Peyer's patch (tissue), 4 donors: ENCODE data around the gene EMILIN3. TPM values are rescaled to one million over a fixed set of nuclear protein-coding genes. Genes with fewer than 3 reads are reported as not detected.
A peak's percentile ranks its signal among the peaks of the same experiment; 100 is the strongest.

Experiments used
- DNase-seq, 3 donors: peaks; one replicate each; pipeline ENCODE4 v3.0.0-alpha.2; 2017 to 2019
- H3K27ac ChIP-seq, 4 donors: fragments of 200-600 bp; sonication (generic); one replicate each; pipeline ENCODE4 v1.5.1; 2016 to 2019
- H3K27me3 ChIP-seq, 2 donors: fragments of 200-600 bp; sonication (generic); one replicate each; pipeline ENCODE4 v1.5.1; 2019
- H3K36me3 ChIP-seq, 3 donors: fragments of 200-600 bp; sonication (generic); one replicate each; pipeline ENCODE4 v1.5.1; 2016 to 2019
- H3K4me1 ChIP-seq, 4 donors: fragments of 200-600 bp; sonication (generic); one replicate each; pipeline ENCODE4 v1.5.1; 2016 to 2019
- H3K4me3 ChIP-seq, 4 donors: fragments of 200-600 bp; sonication (generic); 1 replicate in 3 of 4; 2 replicates in 1 of 4; pipeline ENCODE4 v1.5.1; 2016 to 2019; ENCODE audit warnings: mild to moderate bottlenecking in 1 of 4
- H3K9me3 ChIP-seq, 4 donors: fragments of 200-600 bp; sonication (generic); one replicate each; pipeline ENCODE4 v1.5.1; 2016 to 2019; ENCODE audit warnings: mild to moderate bottlenecking in 1 of 4
- POLR2A ChIP-seq, 2 donors: fragments of 450-650 bp; IDR thresholded peaks; one replicate each; pipeline ENCODE4 v1.5.1; 2017; ENCODE audit warnings: antibody characterized with exemption in 2 of 2, mild to moderate bottlenecking in 2 of 2, moderate library complexity in 2 of 2
- total RNA-seq, 4 donors: library from RNA; depleted of rRNA; stranded (reverse); fragments of >200 nt; gene quantifications; one replicate each; pipeline ENCODE4 v1.1.0, GENCODE V29; 2016
- TF ChIP-seq, protein P1 (sequence below), 6 experiments: fragments of 450-650 bp in 4 of 6; fragments of 200-600 bp in 2 of 6; sonication (generic) in 1 of 6; IDR thresholded peaks; one replicate each; pipeline ENCODE4 v1.5.1; 2017 to 2019; ENCODE audit warnings: antibody characterized with exemption in 6 of 6, mild to moderate bottlenecking in 3 of 6, moderate library complexity in 1 of 6

EMILIN3 gene
- total RNA-seq, 4 donors from 2014 or later = 0.66 TPM; not detected in 3

DNA sequence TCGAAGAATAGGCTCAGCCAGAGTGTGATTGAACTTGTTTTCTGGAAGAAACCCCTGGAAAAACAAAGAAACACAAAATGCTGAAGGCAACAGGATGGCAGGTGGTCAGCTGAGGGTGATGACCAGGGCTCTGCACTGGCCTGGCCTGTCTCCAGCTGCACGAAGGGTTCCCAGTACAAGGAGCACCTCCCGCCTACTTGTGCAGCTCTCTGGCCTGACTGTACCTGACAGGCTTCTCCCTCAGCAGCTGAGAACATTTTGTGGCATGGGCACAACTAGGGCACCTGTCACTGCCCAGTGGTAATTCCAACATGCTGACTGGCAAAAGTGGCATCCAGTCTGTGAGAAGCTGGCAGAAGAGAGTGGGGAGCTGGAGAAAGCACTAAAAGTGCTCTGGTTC is 38.8 kb upstream of the EMILIN3 start:
- TF ChIP-seq, protein P1, sequence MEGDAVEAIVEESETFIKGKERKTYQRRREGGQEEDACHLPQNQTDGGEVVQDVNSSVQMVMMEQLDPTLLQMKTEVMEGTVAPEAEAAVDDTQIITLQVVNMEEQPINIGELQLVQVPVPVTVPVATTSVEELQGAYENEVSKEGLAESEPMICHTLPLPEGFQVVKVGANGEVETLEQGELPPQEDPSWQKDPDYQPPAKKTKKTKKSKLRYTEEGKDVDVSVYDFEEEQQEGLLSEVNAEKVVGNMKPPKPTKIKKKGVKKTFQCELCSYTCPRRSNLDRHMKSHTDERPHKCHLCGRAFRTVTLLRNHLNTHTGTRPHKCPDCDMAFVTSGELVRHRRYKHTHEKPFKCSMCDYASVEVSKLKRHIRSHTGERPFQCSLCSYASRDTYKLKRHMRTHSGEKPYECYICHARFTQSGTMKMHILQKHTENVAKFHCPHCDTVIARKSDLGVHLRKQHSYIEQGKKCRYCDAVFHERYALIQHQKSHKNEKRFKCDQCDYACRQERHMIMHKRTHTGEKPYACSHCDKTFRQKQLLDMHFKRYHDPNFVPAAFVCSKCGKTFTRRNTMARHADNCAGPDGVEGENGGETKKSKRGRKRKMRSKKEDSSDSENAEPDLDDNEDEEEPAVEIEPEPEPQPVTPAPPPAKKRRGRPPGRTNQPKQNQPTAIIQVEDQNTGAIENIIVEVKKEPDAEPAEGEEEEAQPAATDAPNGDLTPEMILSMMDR (IDR thresholded peaks at IDR 0.05) = no peak
- TF ChIP-seq POLR2A (IDR thresholded peaks at IDR 0.05) = no peak
- peaks cover 0 to 59% (median 0%) of the 10 kb centered on the region in 3 donors for H3K36me3 ChIP-seq

DNA sequence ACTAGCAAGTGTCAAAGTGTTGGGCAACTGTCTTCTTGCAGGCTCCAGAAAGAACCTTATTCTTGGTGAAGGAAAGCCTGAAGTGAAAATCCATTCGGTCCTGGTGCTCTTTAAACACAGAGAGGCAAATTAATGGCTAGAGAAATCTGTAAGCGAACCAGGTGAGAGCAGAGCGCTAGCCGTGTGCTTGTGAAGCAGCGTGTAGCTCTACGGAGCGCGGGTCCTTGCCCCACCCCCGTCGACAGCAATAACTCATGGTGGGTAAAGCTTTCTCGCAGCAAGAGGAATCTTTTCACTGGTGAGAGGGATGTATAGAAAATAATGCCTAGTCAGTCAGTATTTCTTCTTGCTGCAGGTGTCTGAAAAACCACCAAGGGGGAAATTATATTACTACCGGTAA is 37.0 kb upstream of the EMILIN3 start:
- no peaks in the 10 kb centered on the region for H3K27me3 ChIP-seq
- TF ChIP-seq, protein P1 (IDR thresholded peaks at IDR 0.05) = no peak
- TF ChIP-seq POLR2A (IDR thresholded peaks at IDR 0.05) = no peak
- DNase-seq = no peak
- no peak overlapping the region for H3K27ac ChIP-seq
- H3K9me3 ChIP-seq = no peaks in the 10 kb centered on the region
- H3K4me3 ChIP-seq = no peak overlapping the region
- peaks cover 0 to 41% (median 0%) of the 10 kb centered on the region in 3 donors for H3K36me3 ChIP-seq
- no peaks in the 10 kb centered on the region for H3K4me1 ChIP-seq

More for the DNA sequence above, 38.8 kb upstream of the EMILIN3 start:
- Histone ChIP-seq H3K27ac (no peak overlapping the region), H3K4me1 (no peaks in the 10 kb centered on the region), H3K27me3 (no peaks in the 10 kb centered on the region), H3K9me3 (no peaks in the 10 kb centered on the region), H3K4me3 (no peak overlapping the region)
- no peak for DNase-seq

DNA sequence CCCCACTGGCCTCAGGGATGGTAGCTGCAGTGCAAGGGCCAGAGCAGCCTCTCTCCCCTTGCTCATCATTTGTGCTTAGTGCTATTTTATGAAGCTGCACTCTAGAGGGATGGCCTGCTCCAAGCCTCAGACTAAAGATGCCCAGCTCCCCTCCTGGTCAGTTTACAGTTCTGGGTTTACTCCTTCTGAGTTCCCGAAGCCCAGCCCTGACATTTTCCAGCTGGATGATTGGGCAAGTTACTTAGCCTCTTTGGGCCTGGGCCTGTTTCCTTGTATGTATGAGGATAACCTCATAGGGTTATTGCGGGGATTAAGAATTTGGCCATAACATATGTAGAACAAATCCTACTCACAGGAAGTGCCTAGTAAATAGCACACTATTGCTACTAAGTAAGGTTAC is 31.8 kb upstream of the EMILIN3 start:
- no peak overlapping the region for H3K4me3 ChIP-seq
- peak in 1 of 3 donors; percentile 60 for DNase-seq
- H3K4me1 ChIP-seq = no peaks in the 10 kb centered on the region
- TF ChIP-seq, protein P1 (IDR thresholded peaks at IDR 0.05) = no peak
- no peak for TF ChIP-seq POLR2A (IDR thresholded peaks at IDR 0.05)
- no peaks in the 10 kb centered on the region for H3K9me3 ChIP-seq
- no peaks in the 10 kb centered on the region for H3K27me3 ChIP-seq
- H3K36me3 ChIP-seq = peaks cover 0 to 1% (median 0%) of the 10 kb centered on the region in 3 donors
- H3K27ac ChIP-seq = peak overlapping the region in 2 of 4 donors; percentile 40 to 52

GRCh38 chr20:41395667-41396664 is 29.3 kb upstream of the EMILIN3 start:
- no peaks in the 10 kb centered on the region for H3K9me3 ChIP-seq
- no peak for DNase-seq
- no peaks in the 10 kb centered on the region for H3K27me3 ChIP-seq
- H3K4me1 ChIP-seq = no peaks in the 10 kb centered on the region
- TF ChIP-seq POLR2A (IDR thresholded peaks at IDR 0.05) = no peak
- TF ChIP-seq, protein P1 (IDR thresholded peaks at IDR 0.05) = no peak
- no peak overlapping the region for H3K4me3 ChIP-seq
- no peaks in the 10 kb centered on the region for H3K36me3 ChIP-seq
- peak overlapping the region in 2 of 4 donors; percentile 12 to 35 for H3K27ac ChIP-seq

DNA sequence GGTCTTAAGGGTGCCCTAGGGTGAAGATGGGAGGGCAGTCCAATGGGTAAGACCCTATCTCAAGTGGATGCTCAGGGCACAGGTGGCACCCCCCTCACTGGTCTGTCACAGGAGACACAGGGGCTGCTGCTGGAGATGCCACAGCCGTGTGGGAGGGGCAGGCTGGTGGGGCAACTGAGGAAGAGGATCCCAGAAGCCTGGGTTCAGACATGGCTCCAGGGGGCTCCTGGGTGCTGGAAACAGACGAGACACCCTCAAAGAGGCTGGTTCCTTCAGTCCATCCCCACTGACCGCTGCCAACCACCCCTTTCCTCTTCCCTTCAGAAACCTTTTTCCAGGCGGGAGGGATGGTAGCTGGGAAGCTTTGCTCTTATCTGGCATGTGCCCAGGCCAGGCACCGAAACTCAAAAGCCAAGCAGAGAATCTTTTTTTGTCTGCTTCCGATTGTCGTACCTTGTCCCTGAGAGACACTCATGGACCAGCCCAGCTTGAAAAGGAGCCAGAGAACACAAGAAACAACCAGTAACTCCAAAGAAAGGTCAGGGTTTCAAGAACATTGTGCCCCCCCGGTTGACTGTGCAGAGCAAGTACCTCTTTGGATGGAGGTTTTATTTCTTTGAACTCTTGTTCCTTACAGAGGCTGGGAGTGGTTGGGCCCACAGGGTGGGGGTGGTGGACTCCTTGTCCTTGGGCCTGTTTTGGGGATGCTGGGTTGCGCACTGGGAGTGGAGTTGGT is 28.5 kb upstream of the EMILIN3 start:
- no peaks in the 10 kb centered on the region for H3K9me3 ChIP-seq
- no peak overlapping the region for H3K4me3 ChIP-seq
- H3K4me1 ChIP-seq = no peaks in the 10 kb centered on the region
- no peak for DNase-seq
- TF ChIP-seq, protein P1 (IDR thresholded peaks at IDR 0.05) = no peak
- TF ChIP-seq POLR2A (IDR thresholded peaks at IDR 0.05) = no peak
- no peak overlapping the region for H3K27ac ChIP-seq
- no peaks in the 10 kb centered on the region for H3K27me3 ChIP-seq
- no peaks in the 10 kb centered on the region for H3K36me3 ChIP-seq
